HG03280 (cell line): ENCODE results near the gene LCE2A.
"Not testable (repeated sequence)": the region's sequence is repeated elsewhere in the genome, so short reads cannot be mapped to it uniquely, and the experiment has no call there.

Experiments
- ATAC-seq: cut with Tn5 transposase; IDR thresholded peaks from one replicate; pipeline ENCODE4 v1.9.1; 2021; ENCODE audit warnings: mild to moderate bottlenecking, moderate library complexity; ENCODE audit not compliant: unreplicated experiment

LCE2A gene

GRCh38 chr1:152697701-152698600, at the start of gene LCE2A:
LCE2A (plus strand) TSS chr1:152698345; CDS start chr1:152698902, 557 bp downstream.
- no peak for ATAC-seq

- no peak for ATAC-seq
Observed at GRCh38 chr1:152654110-152654509, 44.0 kb upstream of the LCE2A start.

- ATAC-seq: no peak
Observed at GRCh38 chr1:152656459-152656858, 41.7 kb upstream of the LCE2A start.

- ATAC-seq: no peak
Observed at GRCh38 chr1:152657677-152658076, 40.5 kb upstream of the LCE2A start.

- ATAC-seq: no peak
Observed at GRCh38 chr1:152658649-152659048, 39.5 kb upstream of the LCE2A start.

- ATAC-seq: no peak
Observed at GRCh38 chr1:152663098-152663497, 35.0 kb upstream of the LCE2A start, which contains the start of gene LCE2D. LCE2D (plus strand) TSS chr1:152663380; CDS start chr1:152664106, 726 bp downstream.

- not testable (repeated sequence) for ATAC-seq
Observed at GRCh38 chr1:152666171-152666570, 32.0 kb upstream of the LCE2A start.

GRCh38 chr1:152667648-152668047, 30.5 kb upstream of the LCE2A start:
- ATAC-seq: no peak

- ATAC-seq: no peak
Observed at GRCh38 chr1:152673016-152673415, 25.1 kb upstream of the LCE2A start.

GRCh38 chr1:152674983-152675382, 23.2 kb upstream of the LCE2A start, which contains the start of gene LCE2C:
LCE2C (plus strand) TSS chr1:152675279; CDS start chr1:152676016, 737 bp downstream.
- ATAC-seq: not testable (repeated sequence)

GRCh38 chr1:152679459-152679858, 18.7 kb upstream of the LCE2A start:
- no peak for ATAC-seq

GRCh38 chr1:152681616-152682015, 16.5 kb upstream of the LCE2A start:
- no peak for ATAC-seq

- ATAC-seq: no peak
Observed at GRCh38 chr1:152683846-152684245, 14.3 kb upstream of the LCE2A start.

- ATAC-seq: not testable (repeated sequence)
Observed at GRCh38 chr1:152685823-152686222, 12.3 kb upstream of the LCE2A start, which contains the start of gene LCE2B. LCE2B (plus strand) TSS chr1:152686123; CDS start chr1:152686844, 721 bp downstream.

- ATAC-seq: no peak
Observed at GRCh38 chr1:152699746-152700145, 1.6 kb downstream of the LCE2A start.

GRCh38 chr1:152707860-152708259, 9.7 kb downstream of the LCE2A start, which contains the start of gene LCE4A:
LCE4A (plus strand) TSS chr1:152708160; CDS start chr1:152709076, 916 bp downstream.
- ATAC-seq: no peak

- ATAC-seq: no peak
Observed at GRCh38 chr1:152718238-152718637, 20.1 kb downstream of the LCE2A start.

- no peak for ATAC-seq
Observed at GRCh38 chr1:152725261-152725660, 27.1 kb downstream of the LCE2A start.

- ATAC-seq: no peak
Observed at GRCh38 chr1:152728986-152729385, 30.8 kb downstream of the LCE2A start.

GRCh38 chr1:152735648-152736047, 37.5 kb downstream of the LCE2A start:
- no peak for ATAC-seq

GRCh38 chr1:152737997-152738396, 39.9 kb downstream of the LCE2A start:
- ATAC-seq: no peak

GRCh38 chr1:152739841-152740240, 41.7 kb downstream of the LCE2A start:
- ATAC-seq: no peak
